ENCODE results near the gene CYP2W1.
"Not testable (repeated sequence)": the region's sequence is repeated elsewhere in the genome, so short reads cannot be mapped to it uniquely, and the experiment has no call there.

The CYP2W1 gene

GRCh38 chr7:1028775-1029636 is 46.0 kb downstream of the CYP2W1 start:
- peak; percentile 68 for DNase-seq (ENCODE audit: low spot score)

- no peak for DNase-seq (ENCODE audit: low spot score)
Observed at GRCh38 chr7:1029637-1030443, 46.9 kb downstream of the CYP2W1 start.

- DNase-seq (ENCODE audit: low spot score) = no peak
Observed at GRCh38 chr7:1030444-1031070, 47.6 kb downstream of the CYP2W1 start.

GRCh38 chr7:1031716-1032455 is 48.9 kb downstream of the CYP2W1 start:
- no peak for DNase-seq (ENCODE audit: low spot score)

- no peak for DNase-seq (ENCODE audit: low spot score)
Observed at GRCh38 chr7:1032536-1033181, 49.7 kb downstream of the CYP2W1 start.

GRCh38 chr7:1033546-1034145 is 50.7 kb downstream of the CYP2W1 start:
- DNase-seq (ENCODE audit: low spot score) = no peak

GRCh38 chr7:1034769-1035168 is 51.8 kb downstream of the CYP2W1 start:
- not testable (repeated sequence) for DNase-seq (ENCODE audit: low spot score)

GRCh38 chr7:1036164-1036928 is 53.4 kb downstream of the CYP2W1 start:
- not testable (repeated sequence) for DNase-seq (ENCODE audit: low spot score)
